Stimulated activated naive CD8-positive, alpha-beta T cell treated with anti-CD3 and anti-CD28 coated beads, Interleukin-15, Interleukin-2, amounts not matched to agents 100 U/mL and 50 U/mL, for 24 hours (primary cell): ENCODE data around the gene ANKRD31.

Experiments
- ATAC-seq: fragments of 150-1000 bp; cut with Tn5 transposase; one replicate; pipeline ENCODE4 v1.10.0; 2021
- DNase-seq: peaks from one replicate; pipeline ENCODE4 v3.0.0; 2021

The ANKRD31 gene

GRCh38 chr5:75058986-75059535 lies 177.6 kb downstream of the ANKRD31 start:
- DNase-seq (no peak), ATAC-seq (peak; percentile 47)

GRCh38 chr5:75057561-75057960 lies 179.1 kb downstream of the ANKRD31 start:
- ATAC-seq (no peak), DNase-seq (no peak)

DNA sequence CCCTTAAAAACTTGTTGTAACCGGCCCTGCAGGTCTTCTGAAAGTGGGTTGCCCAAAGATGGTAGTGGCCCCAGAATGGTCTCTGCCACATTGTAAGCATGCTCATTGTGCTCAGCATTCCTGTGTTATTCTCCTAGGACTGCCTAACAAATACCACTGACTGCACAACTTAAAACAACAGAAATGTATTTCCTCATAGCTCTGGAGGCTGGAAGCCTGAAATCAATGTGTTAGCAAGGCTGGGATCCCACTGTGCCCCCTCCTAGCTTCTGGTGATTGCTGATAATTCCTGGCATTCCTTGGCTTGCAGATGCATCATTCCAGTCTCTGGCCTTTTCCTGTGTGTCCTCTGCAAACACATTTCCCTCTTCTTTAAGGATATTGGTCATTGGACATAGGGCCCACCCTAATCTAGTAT lies 180.9 kb downstream of the ANKRD31 start:
- DNase-seq (no peak), ATAC-seq (no peak)

GRCh38 chr5:75054134-75054930 lies 182.3 kb downstream of the ANKRD31 start:
- ATAC-seq: no peak
- peak; percentile 31 for DNase-seq

DNA sequence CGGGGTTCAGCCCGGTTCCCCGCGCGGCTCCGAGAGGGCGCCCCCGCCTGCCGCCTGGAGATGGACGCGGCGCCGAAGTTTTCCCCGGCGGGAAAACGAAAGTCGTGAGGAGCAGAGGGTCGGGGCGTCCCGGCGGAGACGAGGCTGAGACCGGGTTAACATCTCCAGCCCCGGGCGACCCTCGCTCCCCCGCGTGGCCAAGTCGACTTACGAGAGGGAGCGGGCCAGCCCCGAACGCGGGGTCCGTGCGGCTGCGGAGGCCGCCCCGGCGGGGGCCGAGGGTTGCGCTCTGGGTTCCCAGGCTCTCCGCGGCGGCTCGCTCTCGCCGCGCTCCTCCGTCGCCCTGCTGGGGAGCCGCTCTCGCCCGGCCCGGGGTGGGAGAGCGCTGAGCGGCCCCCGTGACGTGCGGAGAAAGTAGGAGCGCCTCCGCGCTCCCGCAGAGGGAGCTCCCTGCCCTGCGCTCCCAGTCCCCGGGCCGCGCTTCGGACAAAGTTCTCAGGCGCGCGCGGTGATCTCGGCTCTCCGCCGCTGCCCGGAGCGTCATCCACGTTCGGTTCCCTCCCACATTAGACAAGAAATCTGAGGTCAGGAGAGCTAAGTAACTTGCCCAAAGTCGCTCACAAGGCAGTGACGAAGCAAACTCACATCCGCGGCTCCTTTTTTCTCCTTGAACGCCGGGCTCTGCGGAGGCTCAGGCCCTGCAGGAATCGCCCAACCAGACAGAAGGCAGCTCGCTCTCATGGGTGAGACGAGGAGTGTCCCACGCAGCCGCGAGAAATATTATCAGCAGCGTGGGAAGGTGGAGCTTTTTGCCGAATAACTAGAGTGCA lies 183.2 kb downstream of the ANKRD31 start:
- DNase-seq (peak; percentile 62), ATAC-seq (peak; percentile 30)

- DNase-seq: no peak
- no peak for ATAC-seq
These were observed 183.7 kb downstream of the ANKRD31 start for GRCh38 chr5:75053054-75053303.

GRCh38 chr5:75052192-75053053 lies 184.3 kb downstream of the ANKRD31 start, which contains the start of gene GCNT4:
GCNT4 (minus strand) TSS chr5:75052558; CDS start chr5:75030037, 22,521 bp downstream.
- ATAC-seq (peak; percentile 45), DNase-seq (peak; percentile 65)

DNA sequence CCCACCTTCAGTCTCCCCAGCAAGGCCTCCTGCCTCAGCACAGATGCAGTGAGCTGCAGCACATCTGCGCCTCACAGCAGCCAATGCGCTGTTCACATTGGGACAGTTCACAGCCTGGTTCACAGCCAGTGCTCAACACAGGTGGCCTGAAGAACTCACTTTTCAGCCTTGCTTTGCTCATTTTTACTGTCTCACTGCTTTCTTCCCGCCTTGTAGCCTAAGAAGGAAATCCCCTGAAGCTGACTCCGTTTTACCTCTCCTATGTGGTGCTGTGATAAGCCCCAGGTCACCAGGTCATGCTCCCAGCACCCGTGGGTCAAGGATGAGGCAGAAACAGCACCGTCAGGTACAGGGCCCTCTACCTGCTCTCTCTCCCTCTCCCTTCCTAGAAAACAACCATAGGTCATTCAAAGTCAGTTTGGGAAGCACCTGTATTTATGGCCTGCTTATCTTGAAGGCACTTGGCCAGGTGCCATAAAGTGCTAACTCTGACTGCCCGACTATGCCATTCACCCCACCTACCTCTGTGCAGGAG lies 185.4 kb downstream of the ANKRD31 start:
- DNase-seq: no peak
- peak; percentile 11 for ATAC-seq

DNA sequence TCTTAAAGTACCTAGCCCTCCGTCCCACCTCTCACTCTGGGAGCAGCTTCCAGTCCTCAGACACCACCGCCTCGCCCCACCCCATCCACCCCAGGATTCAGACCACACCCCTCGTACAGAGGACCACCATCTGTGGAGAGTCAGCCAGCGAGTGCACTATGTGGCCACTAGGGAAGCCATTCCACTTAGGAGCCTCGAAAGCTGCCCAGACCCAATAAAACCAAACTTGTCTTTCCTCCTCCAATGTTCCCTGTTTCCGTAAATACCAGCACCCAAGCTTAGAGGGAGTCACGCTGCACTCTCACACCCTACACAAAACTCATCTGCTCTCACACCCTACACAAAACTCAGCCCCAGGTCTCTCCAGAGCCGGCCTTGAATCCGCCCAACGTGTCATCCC lies 186.3 kb downstream of the ANKRD31 start:
- ATAC-seq (peak; percentile 20), DNase-seq (peak; percentile 43)

- DNase-seq (peak; percentile 72), ATAC-seq (no peak)
These were observed 187.0 kb downstream of the ANKRD31 start for GRCh38 chr5:75049456-75050351.

GRCh38 chr5:75048457-75048953 lies 188.2 kb downstream of the ANKRD31 start:
- ATAC-seq: peak; percentile 19
- DNase-seq: no peak

GRCh38 chr5:75047356-75047755 lies 189.3 kb downstream of the ANKRD31 start:
- ATAC-seq (no peak), DNase-seq (no peak)

GRCh38 chr5:75046366-75047142 lies 190.1 kb downstream of the ANKRD31 start:
- ATAC-seq (no peak), DNase-seq (no peak)

- peak; percentile 47 for ATAC-seq
These were observed 191.6 kb downstream of the ANKRD31 start for GRCh38 chr5:75045071-75045470.

DNA sequence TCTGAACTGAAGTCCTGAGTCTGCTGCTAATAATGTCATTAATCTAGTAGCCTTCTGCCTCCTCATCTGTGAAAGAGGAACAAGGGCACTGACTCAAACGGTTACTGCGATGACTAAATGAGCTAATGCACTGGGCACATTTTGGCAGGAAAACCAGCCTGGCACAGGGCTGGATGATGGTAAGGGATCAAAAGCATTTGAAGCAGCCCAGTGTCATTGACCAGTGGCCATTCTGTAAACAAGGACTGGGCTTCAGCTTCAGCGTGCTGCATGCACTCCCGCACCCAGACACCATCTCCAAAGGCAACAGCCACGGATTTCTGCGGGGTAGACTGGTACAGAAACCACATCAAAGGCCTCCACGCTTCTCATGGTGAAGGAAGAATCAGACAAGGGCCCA lies 192.3 kb downstream of the ANKRD31 start:
- DNase-seq (no peak), ATAC-seq (no peak)

More at GRCh38 chr5:75045071-75045470, 191.6 kb downstream of the ANKRD31 start:
- no peak for DNase-seq

DNA sequence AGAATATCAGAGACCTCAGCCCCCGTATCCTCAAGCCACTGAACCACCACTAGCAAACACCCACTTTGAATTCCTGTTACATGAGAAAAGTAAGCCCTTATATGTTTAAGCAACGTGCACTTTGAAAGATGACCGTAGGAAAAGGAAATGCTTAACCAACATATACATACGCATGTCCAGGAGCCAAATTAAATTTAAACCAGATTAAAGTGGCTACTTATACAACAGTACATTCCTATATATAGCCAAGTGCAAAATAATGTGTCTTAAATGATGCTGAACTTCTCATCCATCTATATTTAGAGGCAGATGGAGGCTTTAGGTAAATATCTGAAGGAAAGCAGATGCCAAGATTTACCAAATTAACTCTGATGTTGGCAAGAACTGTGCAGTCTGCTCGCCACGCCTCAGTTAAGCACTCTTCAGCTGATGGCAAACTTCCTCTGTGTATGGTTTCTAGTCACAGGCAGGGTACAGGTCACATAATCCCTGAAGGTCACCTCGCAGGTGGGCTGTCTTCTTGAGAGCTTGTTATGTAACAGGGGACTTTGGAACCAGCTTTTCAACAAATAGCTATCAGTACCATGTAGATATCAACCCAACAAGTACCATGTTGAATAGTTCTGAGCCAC lies 192.9 kb downstream of the ANKRD31 start:
- DNase-seq (no peak), ATAC-seq (no peak)

DNA sequence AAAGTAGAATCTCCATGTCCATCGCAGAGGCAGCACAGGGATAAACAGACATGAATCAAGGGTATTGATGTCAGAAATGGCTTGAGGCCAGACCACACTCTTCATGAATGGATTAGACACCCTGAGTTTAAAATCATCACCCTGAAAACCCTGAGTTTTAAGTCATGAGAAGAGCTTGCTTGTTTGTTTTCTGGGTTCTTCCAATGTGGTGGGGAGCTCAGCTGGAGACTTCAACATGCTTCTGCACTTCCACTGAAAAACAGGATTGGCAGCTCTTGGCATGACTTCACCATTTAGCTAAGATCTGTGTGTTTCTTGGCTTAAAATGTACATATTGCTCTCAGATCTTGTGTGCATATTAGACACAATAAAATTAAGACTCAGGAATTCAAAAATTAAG lies 194.2 kb downstream of the ANKRD31 start:
- DNase-seq: no peak

GRCh38 chr5:75040973-75041372 lies 195.7 kb downstream of the ANKRD31 start:
- DNase-seq (no peak), ATAC-seq (no peak)

More for the DNA sequence above, 194.2 kb downstream of the ANKRD31 start:
- no peak for ATAC-seq

DNA sequence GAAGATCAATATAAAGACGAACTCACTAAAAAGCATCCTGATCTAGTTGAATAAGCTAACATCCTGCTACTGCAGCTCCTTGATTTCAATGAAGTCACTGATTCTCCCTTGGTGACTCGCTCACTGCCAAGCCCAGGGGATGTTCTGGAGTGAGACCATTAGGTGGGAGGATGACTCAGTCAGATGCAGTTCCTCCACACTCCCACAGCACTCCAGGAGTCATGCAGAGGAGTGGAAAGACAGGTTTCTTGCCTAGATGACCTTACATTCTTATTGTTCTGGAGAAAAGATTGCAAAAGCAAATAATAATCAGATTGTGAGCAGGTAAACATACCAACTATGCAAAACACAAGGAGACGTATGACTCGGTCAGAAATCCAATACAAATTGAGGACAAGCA lies 199.6 kb downstream of the ANKRD31 start:
- DNase-seq: peak; percentile 37
- peak; percentile 92 for ATAC-seq
